Measurements from ENCODE around the gene GGA1.

DNA sequence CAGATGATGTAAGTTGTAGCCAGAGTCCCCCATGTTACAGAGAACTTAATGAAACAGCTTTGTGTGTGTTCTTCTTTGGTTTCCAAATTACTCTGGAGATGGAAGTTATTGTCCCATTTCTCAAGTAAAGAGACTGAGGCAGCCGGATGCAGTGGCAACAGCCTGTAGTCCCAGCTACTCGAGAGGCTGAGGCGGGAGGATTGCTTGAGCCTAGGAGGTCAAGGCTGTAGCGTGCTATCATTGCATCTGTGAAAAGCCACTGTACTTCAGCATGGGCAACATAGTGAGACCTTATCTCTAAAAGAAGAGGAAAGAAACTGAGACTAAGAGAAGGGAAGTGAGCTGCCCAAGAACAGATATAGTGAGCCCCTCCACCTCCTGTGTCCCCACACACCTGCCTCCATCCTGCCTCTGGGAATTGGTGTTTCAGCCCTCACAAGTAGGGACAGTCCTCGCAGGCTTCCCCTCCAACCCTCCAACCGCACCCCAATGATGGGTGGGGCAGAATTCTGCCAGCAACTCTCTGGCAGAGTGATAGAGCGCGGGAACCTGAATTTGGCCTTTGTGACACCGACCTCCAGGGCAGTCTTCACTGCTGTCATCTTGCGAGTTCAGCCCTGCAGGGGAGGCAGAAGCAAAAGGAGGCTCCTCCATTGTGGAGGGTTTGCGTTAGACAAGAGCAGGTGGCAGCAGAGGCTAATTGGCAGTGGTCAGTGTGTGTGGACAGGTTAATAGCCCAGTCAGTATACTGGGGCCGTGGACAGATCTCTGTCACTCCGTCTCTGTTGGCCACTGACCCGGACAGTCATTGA lies 51.5 kb downstream of the GGA1 start:
- TF ChIP-seq POLR2A (IDR thresholded peaks at IDR 0.05; ENCODE audit: extremely low read depth, insufficient read length) = no peak
- TF ChIP-seq, protein P1, sequence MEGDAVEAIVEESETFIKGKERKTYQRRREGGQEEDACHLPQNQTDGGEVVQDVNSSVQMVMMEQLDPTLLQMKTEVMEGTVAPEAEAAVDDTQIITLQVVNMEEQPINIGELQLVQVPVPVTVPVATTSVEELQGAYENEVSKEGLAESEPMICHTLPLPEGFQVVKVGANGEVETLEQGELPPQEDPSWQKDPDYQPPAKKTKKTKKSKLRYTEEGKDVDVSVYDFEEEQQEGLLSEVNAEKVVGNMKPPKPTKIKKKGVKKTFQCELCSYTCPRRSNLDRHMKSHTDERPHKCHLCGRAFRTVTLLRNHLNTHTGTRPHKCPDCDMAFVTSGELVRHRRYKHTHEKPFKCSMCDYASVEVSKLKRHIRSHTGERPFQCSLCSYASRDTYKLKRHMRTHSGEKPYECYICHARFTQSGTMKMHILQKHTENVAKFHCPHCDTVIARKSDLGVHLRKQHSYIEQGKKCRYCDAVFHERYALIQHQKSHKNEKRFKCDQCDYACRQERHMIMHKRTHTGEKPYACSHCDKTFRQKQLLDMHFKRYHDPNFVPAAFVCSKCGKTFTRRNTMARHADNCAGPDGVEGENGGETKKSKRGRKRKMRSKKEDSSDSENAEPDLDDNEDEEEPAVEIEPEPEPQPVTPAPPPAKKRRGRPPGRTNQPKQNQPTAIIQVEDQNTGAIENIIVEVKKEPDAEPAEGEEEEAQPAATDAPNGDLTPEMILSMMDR (IDR thresholded peaks at IDR 0.05; ENCODE audit: low read depth, low read length) = no peak
